ENCODE results near the gene SPATA1.
A peak's percentile ranks its signal among the peaks of the same experiment; 100 is the strongest.

The SPATA1 gene, protein sequence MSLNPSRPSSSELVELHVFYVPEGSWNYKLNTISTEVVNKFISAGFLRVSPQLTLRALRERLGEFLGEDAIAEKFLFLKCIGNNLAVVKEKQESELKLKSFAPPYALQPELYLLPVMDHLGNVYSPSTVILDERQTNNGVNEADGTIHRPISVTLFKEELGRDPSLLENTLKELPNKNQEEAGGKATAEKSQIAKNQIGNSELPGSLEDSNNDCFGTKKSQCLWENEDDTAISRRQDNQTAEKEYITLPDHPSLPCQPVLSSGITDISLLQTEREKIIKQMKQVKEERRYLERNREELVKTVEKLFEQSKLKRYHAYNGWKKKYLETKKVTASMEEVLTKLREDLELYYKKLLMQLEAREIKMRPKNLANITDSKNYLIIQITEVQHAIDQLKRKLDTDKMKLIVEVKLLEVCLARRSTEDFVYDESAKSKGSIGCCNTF

DNA sequence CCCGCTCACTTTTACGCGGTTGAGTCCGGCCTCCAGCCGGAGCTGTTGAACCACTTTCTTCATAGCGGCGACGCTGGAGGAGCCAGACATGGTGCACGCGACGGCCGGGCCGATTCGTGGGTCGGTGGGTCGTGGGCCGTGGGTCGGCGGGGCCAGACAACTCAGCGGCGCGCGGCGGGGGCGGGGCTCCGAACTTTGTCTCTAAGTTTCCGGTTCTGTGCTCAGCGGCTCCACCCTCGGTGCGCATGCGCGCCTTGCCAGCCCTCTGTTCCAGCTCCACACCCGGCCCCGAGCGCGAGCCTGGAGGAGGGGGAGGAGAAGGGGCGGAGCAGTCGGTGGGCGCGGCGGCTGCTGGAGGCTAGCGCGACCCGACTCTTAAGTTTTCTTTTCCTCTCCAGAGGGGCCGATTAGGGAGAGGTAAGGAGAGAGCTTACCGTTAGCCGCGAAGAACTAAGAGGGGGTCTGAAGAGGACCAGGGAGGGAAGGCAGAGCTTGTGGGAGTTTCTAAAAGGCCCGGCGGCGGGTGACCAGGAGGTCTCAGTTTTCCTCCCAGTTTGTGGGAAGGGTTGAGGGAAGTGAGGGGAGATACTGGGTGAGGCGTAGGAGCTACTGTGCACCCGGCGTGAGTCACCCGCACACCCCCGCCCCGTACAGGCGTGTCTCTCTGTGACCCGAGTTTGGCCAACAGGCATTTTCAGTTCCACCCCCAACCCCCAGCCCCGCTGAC lies at the start of gene SPATA1, which contains the start of gene GNG5:
SPATA1 (plus strand) TSS at position 385 of the 727 bp plus-strand sequence. CDS start 9,974 bp downstream, outside the sequence.
GNG5 (minus strand) TSS at position 580 of the 727 bp plus-strand sequence; CDS start at position 90, 490 bp downstream.
- peak; percentile 82 for DNase-seq (ENCODE audit: low read depth)
- TF ChIP-seq, protein P1, sequence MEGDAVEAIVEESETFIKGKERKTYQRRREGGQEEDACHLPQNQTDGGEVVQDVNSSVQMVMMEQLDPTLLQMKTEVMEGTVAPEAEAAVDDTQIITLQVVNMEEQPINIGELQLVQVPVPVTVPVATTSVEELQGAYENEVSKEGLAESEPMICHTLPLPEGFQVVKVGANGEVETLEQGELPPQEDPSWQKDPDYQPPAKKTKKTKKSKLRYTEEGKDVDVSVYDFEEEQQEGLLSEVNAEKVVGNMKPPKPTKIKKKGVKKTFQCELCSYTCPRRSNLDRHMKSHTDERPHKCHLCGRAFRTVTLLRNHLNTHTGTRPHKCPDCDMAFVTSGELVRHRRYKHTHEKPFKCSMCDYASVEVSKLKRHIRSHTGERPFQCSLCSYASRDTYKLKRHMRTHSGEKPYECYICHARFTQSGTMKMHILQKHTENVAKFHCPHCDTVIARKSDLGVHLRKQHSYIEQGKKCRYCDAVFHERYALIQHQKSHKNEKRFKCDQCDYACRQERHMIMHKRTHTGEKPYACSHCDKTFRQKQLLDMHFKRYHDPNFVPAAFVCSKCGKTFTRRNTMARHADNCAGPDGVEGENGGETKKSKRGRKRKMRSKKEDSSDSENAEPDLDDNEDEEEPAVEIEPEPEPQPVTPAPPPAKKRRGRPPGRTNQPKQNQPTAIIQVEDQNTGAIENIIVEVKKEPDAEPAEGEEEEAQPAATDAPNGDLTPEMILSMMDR (conservative IDR thresholded peaks at IDR 0.05; ENCODE audit: low read depth, low read length), result no peak
- H3K4me3 ChIP-seq (ENCODE audit: low read length), result peak within 1 kb of the TSS; percentile 71

DNA sequence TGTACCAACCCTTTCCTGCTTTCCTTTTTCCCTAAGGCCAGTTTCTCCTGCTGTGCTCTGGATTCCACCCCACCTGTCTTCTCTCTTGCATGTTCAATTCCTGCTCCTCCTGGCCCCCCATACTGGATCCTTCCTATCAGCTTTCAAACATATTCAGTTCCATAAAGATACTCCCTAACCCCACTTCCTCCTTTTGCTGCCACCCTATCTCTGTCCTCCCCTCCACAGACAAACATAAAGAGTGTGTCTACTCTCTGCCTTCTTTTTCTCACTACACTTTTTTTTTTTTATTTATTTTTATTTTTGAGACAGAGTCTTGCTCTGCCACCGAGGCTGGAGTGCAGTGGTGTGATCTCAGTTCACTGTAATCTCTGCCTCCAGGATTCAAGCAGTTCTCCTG lies 44.1 kb upstream of the SPATA1 start:
- DNase-seq (ENCODE audit: low read depth), result no peak
- H3K4me3 ChIP-seq (ENCODE audit: low read length), result no peak overlapping the region
- TF ChIP-seq, protein P1 (conservative IDR thresholded peaks at IDR 0.05; ENCODE audit: low read depth, low read length), result no peak

DNA sequence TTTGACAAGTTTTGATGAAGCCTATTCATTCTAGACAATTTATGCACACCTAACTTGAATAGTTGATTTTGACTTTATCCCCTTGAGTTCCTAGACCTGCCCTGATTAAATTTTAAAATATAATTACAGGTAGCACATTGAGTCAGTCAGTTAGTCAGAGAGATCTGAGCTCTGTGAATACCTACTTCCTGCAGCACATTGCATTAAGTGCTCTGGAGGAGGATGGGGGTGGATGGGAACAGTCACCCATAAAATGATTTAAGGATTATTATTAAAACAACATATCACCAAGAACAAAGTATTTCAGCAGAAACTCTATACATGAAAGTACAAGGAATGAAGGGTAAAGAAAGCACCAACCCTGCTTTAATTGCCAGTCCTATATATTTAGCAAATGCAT lies 38.9 kb upstream of the SPATA1 start:
- H3K4me3 ChIP-seq (ENCODE audit: low read length), result no peak overlapping the region
- no peak for DNase-seq (ENCODE audit: low read depth)
- TF ChIP-seq, protein P1 (conservative IDR thresholded peaks at IDR 0.05; ENCODE audit: low read depth, low read length), result no peak

DNA sequence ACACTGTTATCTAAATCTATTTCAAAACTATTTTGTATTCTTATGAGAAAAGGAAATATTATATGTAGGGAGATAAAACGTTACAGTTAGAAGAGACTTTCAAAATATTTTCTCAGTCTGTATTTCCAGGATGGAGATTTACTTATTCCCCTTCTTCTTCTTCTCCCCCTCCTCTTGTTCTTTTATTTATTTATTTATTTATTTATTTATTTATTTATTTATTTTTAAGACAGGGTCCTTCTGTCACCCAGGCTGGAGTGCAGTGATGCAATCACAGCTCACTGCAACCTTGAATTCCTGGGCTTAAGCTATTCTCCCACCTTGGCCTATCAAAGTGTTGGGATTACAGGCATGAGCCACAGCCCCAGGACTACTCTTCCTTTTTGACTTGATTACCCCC lies 30.0 kb upstream of the SPATA1 start:
- TF ChIP-seq, protein P1 (conservative IDR thresholded peaks at IDR 0.05; ENCODE audit: low read depth, low read length), result no peak

DNA sequence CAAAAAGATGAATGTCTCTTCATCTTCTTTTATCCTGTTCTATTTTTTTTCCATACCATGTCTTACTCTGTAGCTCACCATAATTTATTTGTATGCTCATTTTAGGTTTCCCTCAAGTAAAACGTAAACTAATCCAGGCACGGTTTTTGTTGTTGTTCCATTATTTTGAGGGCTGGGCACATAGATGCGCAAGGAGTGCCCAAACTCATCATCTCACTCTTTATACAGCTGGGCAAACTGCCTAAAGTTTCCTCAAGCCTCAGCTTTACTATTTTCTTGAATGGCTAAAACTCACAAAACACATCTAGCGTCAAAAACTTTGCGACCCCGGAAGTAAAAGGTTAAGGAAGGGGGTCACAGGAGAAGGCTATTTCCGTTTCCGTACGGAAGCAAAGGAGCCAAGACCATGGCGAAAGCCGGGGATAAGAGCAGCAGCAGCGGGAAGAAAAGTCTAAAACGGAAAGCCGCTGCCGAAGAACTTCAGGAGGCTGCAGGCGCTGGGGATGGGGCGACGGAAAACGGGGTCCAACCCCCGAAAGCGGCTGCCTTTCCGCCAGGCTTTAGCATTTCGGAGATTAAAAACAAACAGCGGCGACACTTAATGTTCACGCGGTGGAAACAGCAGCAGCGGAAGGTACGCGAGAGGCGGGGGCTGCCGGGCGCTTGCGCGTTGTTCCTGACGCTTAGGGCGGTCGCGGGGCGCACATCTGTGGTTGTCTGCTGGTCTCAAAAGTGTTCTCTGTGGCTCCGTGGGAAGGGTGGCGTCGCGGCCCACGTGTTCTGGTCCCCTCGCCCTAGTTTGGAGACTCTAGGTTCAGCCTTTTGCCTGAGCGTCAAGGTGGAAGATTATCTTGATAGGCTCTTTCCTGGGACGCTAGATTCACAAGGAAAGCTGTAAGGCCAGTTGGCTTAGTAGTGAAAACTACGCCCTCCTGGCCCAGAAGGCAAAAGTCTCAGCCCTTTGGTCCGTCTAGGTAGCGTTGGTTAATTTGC lies 27.0 kb upstream of the SPATA1 start, which contains the start of gene RPF1:
RPF1 (plus strand) TSS at position 391 of the 993 bp plus-strand sequence; CDS start at position 407, 16 bp downstream.
- peak; percentile 48 for DNase-seq (ENCODE audit: low read depth)
- TF ChIP-seq, protein P1 (conservative IDR thresholded peaks at IDR 0.05; ENCODE audit: low read depth, low read length), result peak; percentile 3
- peak within 1 kb of the TSS; percentile 86 for H3K4me3 ChIP-seq (ENCODE audit: low read length)

More for the DNA sequence above, 30.0 kb upstream of the SPATA1 start:
- DNase-seq (ENCODE audit: low read depth), result no peak
- H3K4me3 ChIP-seq (ENCODE audit: low read length), result no peak overlapping the region

DNA sequence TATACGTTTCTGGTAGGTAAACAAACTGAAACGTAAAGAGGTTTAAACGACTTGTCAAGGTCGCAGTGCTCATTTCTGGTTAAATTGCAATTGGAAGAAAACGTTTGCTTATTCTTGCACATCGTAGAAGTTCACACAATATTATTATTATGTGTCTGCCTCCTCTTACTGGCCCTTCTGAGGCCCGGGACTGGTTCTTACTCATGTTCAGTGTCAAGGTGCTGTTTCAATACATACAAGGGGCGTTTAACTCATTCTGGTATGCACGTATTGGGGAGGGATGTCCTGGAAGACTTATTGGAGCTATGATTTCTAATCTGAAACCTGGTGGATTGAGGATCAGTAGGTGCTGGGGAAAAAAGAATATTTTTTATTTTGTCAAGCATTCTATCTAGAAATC lies 26.2 kb upstream of the SPATA1 start:
- H3K4me3 ChIP-seq (ENCODE audit: low read length), result peak overlapping the region; percentile 86
- no peak for DNase-seq (ENCODE audit: low read depth)
- TF ChIP-seq, protein P1 (conservative IDR thresholded peaks at IDR 0.05; ENCODE audit: low read depth, low read length), result no peak
